Activated CD4-positive, CD25-positive, alpha-beta regulatory T cell (primary cell): ENCODE measurements around the gene PBX1.

ENCODE experiments used
- DNase-seq, 4 experiments: peaks; one replicate each; lab custom pipeline; 2025; lab: John Stamatoyannopoulos, UW

The PBX1 gene

GRCh38 chr1:164821648-164822047 is 262.7 kb downstream of the PBX1 start:
- DNase-seq, result no peak

DNA sequence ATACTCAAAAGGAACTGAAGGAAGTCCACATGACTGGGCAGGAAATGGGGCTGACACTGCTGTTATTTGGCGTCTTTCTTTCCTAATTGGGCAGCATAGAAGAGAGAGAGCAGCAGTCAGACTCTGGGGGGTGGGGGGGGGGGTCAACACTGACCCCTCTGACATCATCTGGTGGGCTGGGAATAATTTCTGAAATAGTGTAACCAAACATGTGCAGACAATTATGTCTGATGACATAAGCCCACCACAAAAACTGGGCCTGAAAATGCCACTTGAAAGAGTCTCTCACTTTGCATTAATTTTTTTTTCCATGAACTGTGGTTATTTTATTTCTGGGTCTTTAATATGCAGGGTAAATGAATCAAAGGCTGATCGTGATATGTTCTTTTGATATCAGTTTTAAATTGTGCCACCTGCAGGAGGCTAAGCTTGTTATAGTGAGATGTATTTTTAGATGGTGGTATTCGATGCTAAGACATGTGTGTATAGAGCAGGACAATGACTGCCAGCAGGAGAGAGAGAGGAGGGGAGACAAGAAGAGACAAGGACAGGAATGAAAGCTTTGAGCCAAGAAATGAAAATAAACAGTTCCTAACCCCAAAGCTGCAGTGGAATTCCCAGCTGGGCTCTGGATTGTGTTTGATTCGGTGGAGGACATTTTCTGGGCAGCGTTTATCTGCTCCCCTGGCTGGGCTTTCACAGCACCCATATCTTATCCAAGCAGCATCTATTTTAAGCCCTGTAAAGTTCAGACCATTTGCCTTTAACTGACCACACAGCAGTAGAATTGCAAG is 264.7 kb downstream of the PBX1 start:
- no peak for DNase-seq

GRCh38 chr1:164824542-164824941 is 265.6 kb downstream of the PBX1 start:
- no peak for DNase-seq

- DNase-seq, result no peak
These were observed 271.6 kb downstream of the PBX1 start for GRCh38 chr1:164830628-164831027.

DNA sequence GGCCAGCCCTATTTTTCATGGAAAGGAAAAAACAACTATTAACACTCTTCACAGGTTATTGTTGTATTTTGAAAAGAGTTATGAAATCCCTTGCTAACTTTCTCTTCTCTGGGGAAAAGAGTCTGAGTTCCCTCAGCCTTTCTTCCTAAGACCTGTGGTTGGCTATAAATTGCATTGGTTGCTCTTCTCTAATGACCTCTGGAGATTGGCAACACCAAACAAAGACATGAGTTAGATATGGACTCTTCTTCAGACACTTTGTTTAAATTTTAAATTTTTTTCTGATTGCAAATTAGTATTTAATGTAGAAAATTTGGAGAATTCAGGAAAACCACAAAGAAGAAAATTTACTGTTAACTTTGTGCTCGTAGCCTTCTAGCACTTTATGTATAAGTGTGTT is 275.7 kb downstream of the PBX1 start:
- no peak for DNase-seq

DNA sequence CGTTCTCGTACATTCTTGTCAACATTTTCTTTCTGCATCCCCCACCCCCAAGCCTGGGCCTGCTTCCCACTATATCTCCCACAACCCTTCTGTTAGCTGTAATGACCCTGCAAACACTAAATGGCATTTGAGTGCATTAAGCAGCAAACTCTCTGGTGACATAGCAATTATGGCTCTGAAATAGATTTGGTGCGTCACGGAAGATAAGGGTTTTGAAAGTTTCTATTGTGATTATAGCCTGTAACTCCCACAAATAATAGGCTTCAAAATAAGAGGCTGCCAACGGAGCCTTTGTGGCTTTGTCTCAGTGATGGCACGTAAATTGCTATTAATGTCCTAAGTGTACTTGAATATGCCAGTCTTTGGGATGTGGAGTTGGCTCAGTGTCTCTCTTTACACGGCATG is 277.6 kb downstream of the PBX1 start:
- DNase-seq, result no peak

- no peak for DNase-seq
These were observed 279.8 kb downstream of the PBX1 start for GRCh38 chr1:164838786-164839185.

- no peak for DNase-seq
These were observed 282.0 kb downstream of the PBX1 start for GRCh38 chr1:164840936-164841335.

- DNase-seq, result no peak
These were observed 282.9 kb downstream of the PBX1 start for GRCh38 chr1:164841702-164842465.

DNA sequence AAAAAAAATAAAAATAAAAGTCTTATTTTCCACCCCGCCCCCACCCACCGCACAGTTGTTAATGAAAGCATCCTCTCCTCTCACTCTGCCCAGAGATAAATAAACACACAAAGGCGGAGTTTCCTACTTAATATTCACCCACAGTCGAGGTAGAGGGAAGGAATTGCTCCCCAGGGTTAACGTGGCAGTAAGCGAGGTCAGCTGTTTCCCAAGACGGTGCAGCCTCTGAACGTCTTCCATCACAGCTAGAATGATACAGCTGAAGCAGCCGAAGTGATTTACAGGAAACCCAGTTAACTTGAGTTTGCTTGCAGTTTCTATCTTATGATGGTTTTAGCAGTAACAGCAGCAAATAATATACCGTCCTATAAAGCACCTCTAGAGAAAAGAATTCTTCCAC is 283.9 kb downstream of the PBX1 start:
- DNase-seq, result no peak

DNA sequence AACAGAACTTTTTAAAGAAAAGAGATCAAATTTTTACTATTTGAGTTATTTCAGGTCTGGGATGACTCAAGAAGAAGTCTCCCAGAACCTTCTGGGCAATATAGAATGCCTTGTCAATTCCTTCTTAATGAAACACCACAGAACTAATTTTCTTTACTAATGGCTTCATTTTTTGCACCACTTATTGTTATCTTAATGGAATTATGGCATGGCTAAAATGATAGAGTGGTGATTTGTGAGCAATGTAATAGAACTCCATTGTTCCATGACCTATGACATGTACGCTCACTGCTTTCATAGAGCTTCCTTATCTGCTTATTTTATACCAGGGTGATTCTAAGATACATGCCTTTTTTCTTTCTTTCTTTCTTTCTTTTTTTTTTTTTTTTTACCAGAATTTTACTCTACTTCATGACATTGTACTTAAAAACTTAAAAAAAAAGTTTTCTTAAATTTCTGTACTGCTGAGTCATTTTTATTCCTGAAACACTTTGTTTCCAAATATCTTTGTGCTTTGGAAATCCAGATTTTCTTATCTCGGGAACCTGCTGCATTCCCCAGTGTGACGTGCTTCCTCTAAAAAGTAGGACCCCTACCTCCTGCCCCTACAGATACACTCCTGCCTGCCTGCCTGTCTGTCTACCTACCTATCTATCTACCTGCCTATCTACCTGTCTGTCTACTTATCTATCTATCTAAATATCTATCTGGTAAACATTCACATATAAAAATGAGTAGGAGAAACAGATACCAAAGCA is 284.9 kb downstream of the PBX1 start:
- DNase-seq, result no peak

GRCh38 chr1:164846731-164847691 is 288.0 kb downstream of the PBX1 start:
- no peak for DNase-seq

DNA sequence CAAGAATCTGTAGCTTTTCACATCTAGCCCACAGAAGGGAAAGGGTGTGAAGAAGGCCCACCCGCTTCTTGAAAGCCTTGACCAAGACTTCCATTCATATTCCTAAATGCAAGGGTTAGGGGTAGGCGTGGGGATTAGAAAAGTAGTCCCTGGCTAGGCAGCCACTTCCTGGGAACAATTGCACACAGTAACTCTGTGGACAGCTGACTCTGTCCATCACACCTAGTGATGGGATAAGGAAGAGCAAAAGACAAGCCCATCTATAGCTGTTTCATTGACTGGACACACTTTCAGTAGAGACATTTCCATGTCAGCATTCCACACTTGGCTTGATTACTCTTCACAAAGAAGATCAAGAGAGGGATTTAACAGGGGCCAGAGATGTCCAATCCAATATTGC is 294.2 kb downstream of the PBX1 start:
- no peak for DNase-seq

- DNase-seq, result no peak
These were observed 296.8 kb downstream of the PBX1 start for GRCh38 chr1:164855716-164856329.

DNA sequence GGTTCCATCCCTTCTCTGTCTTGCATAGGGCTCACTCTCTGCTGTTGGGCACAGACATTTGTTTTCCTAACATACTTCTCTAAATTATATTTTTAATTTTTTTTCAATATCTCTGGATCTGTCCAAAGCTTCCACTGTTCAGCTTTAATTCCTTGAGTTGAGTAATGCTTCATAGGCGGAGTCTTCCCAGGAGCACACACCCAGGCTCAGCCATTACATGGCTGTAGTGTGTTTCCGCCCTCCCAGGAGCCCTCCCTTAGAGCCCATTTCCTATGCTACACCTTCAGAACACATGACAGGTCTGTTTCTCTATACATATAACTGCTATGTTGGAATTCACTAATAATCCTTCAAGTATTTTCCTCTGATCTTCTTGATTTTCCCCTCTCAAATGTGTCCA is 297.4 kb downstream of the PBX1 start:
- DNase-seq, result no peak

- no peak for DNase-seq
These were observed 298.5 kb downstream of the PBX1 start for GRCh38 chr1:164857439-164857838.

- DNase-seq, result no peak
These were observed 299.2 kb downstream of the PBX1 start for GRCh38 chr1:164858096-164858632.

GRCh38 chr1:164861632-164862031 is 302.6 kb downstream of the PBX1 start:
- DNase-seq, result no peak

- DNase-seq, result no peak
These were observed 304.1 kb downstream of the PBX1 start for GRCh38 chr1:164863056-164863455.

GRCh38 chr1:164864161-164864560 is 305.2 kb downstream of the PBX1 start:
- no peak for DNase-seq

- DNase-seq, result no peak
These were observed 306.4 kb downstream of the PBX1 start for GRCh38 chr1:164865385-164865784.
